ENCODE measurements around the gene MACC1.
"Not testable (repeated sequence)": the region's sequence is repeated elsewhere in the genome, so short reads cannot be mapped to it uniquely, and the experiment has no call there.

MACC1 gene

DNA sequence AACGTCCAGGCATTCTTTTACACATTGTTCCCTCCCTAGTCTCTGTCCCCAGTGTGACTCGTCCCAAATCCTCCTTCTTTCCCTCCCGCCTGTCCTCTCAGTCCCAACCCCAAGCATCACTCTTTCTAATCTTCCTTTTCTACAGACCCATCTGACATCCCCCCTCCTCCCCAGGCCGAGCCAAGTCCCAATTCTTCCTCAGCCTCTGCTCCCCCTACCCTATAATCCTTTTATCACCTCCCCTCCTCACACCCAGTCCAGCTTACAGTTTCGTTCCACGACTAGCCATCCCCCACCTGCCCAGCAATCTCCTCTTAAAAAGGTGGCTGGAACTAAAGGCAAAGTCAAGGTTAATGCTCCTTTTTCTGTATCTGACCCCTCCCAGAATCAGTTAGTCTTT lies 95.1 kb downstream of the MACC1 start:
- DNase-seq: no peak

- DNase-seq: no peak
Measured at GRCh38 chr7:20121404-20121803, 95.8 kb downstream of the MACC1 start.

DNA sequence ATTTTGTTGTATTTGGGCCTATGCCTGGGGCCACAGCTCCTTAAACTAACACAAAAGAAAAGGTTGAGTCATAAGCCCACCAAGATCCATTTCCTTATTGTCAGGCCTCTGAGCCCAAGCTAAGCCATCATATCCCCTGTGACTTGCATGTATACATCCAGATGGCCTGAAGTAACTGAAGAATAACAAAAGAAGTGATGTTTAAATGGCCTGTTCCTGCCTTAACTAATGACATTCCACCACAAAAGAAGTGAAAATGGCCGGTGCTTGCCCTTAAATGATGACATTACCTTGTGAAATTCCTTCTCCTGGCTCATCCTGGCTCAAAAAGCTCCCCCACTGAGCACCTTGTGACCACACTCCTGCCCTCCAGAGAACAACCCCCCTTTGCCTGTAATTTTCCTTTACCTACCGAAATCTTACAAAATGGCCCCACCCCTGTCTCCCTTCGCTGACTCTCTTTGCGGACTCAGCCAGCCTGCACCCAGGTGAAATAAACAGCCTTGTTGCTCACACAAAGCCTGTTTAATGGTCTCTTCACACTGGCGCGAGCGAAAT lies 96.5 kb downstream of the MACC1 start:
- not testable (repeated sequence) for DNase-seq

- DNase-seq: no peak
Measured at GRCh38 chr7:20116869-20117268, 100.3 kb downstream of the MACC1 start.

DNA sequence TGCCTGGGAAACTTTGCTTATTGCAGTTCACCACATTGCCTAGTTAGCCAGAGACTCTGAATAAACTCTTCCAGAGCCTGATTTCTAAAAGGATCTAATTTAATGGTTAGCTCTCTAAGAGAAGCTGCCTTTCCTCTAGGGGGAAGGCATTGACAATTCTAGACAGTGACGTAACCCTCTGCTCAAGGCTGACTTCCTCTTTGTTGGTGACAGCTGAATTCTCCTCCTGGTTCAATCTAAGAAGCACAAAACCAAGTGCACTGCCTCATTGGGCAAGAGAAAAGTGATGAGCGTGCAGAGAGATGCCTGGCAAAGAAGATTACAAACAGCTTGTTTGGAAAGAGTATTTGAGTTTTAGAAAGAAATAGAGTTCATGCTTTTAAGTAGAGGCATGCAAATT lies 102.7 kb downstream of the MACC1 start:
- no peak for DNase-seq

- no peak for DNase-seq
Measured at GRCh38 chr7:20113427-20114027, 103.7 kb downstream of the MACC1 start.

DNA sequence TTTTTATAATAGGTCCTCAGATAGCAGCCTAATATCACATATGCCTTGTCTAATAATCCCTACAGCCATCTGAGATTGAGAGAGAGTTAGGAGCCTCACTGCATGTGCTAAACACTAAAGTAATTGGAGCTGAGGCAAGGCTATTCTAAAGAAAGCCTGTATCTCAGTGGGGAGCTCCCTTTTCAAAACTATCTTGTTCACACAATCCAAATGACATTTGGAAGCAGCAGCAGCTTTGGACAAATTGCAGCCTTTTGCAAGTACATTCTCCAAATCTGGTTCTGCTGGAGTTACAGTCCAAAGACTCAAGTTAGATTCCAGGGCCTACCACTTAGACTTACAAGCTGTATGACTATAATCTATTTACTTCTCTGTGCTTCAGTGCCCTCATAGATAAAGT lies 104.5 kb downstream of the MACC1 start:
- DNase-seq: no peak

GRCh38 chr7:20111821-20112542 lies 105.2 kb downstream of the MACC1 start:
- DNase-seq: no peak

DNA sequence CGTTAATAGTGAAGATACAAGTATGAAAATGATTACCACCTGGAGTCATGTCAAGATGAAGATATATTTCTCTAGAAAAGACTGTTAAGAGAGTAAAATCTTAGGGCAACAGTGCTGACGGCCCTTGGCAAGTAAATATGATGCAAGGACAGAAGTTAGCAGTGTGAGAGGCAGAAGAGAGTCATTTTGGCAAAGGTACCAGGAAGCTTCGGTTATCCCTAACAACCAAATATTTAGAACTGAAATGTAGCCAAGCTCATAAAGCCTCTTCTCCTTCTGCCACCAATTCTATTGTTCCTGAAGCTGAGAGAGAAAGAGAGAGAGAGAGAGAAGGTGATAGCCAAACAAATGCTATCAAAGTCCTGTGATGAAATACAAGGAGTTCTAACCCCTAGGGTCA lies 109.6 kb downstream of the MACC1 start:
- no peak for DNase-seq

GRCh38 chr7:20104696-20105095 lies 112.5 kb downstream of the MACC1 start:
- DNase-seq: no peak

- DNase-seq: no peak
Measured at GRCh38 chr7:20102982-20103381, 114.2 kb downstream of the MACC1 start.

- DNase-seq: no peak
Measured at GRCh38 chr7:20095862-20096261, 121.3 kb downstream of the MACC1 start.

GRCh38 chr7:20095436-20095835 lies 121.7 kb downstream of the MACC1 start:
- DNase-seq: no peak

- DNase-seq: no peak
Measured at GRCh38 chr7:20089431-20089830, 127.8 kb downstream of the MACC1 start.

- DNase-seq: no peak
Measured at GRCh38 chr7:20085086-20085485, 132.1 kb downstream of the MACC1 start.
